Kidney epithelial cell (primary cell): ENCODE results near the gene PACRG. TPM values are rescaled to one million over a fixed set of nuclear protein-coding genes. Genes with fewer than 3 reads are reported as not detected.

Source experiments
- DNase-seq: peaks from one replicate; pipeline ENCODE4 v3.0.0-alpha.2; 2010; ENCODE audit warnings: low read depth
- H3K27me3 ChIP-seq: 2 replicates; pipeline ENCODE4 v1.6.0; 2011; ENCODE audit warnings: low read length; ENCODE audit not compliant: control insufficient read depth, insufficient read depth
- H3K36me3 ChIP-seq: 2 replicates; pipeline ENCODE4 v1.5.1; 2011; ENCODE audit warnings: low read length; ENCODE audit not compliant: control insufficient read depth, insufficient read depth
- H3K4me3 ChIP-seq: 2 replicates; pipeline ENCODE4 v1.5.1; 2011; ENCODE audit warnings: low read depth, mild to moderate bottlenecking, control low read depth, low read length
- total RNA-seq: library from RNA; depleted of rRNA; stranded (reverse); fragments of >200 nt; gene quantifications from 2 replicates; pipeline ENCODE4 v1.2.3, GENCODE V29; 2015
- TF ChIP-seq, protein P1 (sequence below): IDR thresholded peaks from 2 replicates; pipeline ENCODE4 v1.5.1; 2011; ENCODE audit warnings: mild to moderate bottlenecking, moderate library complexity, low read length, control low read depth, inconsistent platforms; ENCODE audit not compliant: insufficient read depth, poor library complexity, severe bottlenecking

Gene PACRG
- total RNA-seq, 1 donor from 2014 or later: 0.29 TPM

- DNase-seq: no peak
- no peaks in the 10 kb centered on the region for H3K27me3 ChIP-seq
- no peak overlapping the region for H3K4me3 ChIP-seq
- TF ChIP-seq, protein P1, sequence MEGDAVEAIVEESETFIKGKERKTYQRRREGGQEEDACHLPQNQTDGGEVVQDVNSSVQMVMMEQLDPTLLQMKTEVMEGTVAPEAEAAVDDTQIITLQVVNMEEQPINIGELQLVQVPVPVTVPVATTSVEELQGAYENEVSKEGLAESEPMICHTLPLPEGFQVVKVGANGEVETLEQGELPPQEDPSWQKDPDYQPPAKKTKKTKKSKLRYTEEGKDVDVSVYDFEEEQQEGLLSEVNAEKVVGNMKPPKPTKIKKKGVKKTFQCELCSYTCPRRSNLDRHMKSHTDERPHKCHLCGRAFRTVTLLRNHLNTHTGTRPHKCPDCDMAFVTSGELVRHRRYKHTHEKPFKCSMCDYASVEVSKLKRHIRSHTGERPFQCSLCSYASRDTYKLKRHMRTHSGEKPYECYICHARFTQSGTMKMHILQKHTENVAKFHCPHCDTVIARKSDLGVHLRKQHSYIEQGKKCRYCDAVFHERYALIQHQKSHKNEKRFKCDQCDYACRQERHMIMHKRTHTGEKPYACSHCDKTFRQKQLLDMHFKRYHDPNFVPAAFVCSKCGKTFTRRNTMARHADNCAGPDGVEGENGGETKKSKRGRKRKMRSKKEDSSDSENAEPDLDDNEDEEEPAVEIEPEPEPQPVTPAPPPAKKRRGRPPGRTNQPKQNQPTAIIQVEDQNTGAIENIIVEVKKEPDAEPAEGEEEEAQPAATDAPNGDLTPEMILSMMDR: no peak
- H3K36me3 ChIP-seq: no peaks in the 10 kb centered on the region
These were observed 16.8 kb upstream of the PACRG start for GRCh38 chr6:162710936-162711335.

DNA sequence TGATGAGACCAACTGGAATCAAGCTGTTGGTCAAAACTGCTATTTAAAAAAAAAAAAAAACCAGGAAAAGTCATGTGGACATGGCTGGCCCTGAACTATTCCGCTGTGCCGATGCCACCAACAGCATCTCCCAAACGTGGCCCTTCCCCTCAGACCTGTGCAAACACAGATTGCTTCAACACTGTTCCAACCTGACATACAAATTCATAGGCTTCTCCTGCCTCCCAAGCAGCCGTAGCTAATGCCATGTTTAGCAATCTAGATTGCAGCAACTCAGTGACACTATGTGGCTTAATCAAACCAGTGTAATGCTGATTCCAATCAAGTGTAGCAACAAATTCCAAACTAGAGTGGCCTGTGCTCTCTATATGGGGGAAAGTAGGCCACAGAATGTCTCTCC is 16.4 kb upstream of the PACRG start:
- Histone ChIP-seq H3K27me3 (no peaks in the 10 kb centered on the region), H3K36me3 (no peaks in the 10 kb centered on the region), H3K4me3 (no peak overlapping the region)
- DNase-seq: no peak
- TF ChIP-seq, protein P1: no peak

DNA sequence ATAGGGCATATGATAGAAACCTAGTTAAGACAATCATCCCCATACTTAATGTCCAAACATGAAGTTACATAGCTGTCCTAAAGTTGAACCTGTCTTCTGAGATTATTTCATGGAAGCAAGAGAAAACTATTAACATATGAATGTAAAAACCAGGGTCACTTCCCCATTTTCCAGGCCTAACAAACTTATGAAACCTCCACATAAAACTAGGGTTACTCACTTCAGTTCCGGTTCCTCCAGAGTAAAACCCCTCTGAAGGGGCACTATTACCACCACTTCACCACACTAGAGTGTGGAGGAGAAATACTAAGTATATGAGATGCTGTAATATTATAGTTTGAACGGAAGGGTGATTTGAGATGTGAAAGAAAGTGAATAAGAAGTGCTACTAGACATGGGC is 15.1 kb upstream of the PACRG start:
- no peak overlapping the region for H3K4me3 ChIP-seq
- no peak for DNase-seq
- no peaks in the 10 kb centered on the region for H3K27me3 ChIP-seq
- TF ChIP-seq, protein P1: no peak
- no peaks in the 10 kb centered on the region for H3K36me3 ChIP-seq

DNA sequence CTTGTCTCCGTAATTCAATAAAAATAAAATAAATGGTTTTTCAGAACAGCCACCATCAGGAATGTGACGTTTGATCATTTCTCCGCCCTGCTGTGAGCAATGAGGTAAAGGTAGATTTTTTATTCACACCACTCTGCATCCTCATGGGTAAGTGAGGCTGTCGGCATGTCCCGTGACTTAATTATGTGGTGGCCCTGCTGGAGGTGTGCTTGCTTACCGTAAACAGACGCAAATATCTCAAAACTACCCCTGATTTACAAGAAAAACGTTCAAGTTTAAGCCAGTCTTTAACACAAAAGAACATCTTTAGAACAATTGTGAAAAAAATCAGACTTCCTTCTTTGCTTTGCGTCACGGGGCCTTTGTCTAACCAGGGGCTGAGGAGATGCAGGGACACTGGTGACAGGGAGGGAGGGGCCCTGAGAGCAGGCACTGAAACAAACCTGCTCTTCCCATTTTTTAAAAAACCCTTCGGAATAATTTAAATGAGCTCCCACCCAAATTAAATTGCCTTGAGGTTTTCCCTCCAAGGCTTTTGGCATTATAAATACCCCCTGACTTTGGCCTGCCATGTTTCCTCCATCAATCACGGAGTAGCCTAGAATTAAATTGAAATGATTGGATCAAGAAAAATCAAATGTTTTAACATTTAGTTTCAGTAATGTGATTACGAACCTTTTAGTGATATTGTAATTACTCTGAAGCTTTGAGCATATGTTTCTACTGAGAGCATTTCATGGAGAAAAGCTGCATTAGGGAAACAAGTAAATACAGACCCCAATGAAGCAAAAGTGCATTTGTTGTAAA is 13.6 kb upstream of the PACRG start:
- TF ChIP-seq, protein P1: no peak
- DNase-seq: no peak
- H3K4me3 ChIP-seq: no peak overlapping the region
- no peaks in the 10 kb centered on the region for H3K27me3 ChIP-seq
- no peaks in the 10 kb centered on the region for H3K36me3 ChIP-seq

DNA sequence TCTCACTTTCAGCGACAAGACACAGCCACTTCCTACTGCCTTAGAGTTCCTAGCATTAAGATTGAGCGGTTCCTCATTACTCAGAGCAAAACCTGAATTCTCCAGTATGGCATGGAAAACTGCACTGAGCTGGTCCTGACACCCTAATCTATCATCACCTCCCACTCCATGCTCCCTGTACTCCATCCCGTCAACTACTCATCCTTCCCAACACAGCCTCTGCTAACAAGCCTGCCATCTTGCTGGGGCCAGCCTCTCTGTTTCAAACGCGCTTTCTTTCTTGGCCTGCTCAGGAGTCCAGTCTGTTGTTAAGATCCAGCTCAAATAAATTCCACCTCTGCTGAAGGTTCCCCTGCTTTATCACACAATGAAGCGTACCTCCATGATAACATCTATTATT is 12.2 kb upstream of the PACRG start:
- no peaks in the 10 kb centered on the region for H3K27me3 ChIP-seq
- H3K36me3 ChIP-seq: no peaks in the 10 kb centered on the region
- TF ChIP-seq, protein P1: no peak
- no peak overlapping the region for H3K4me3 ChIP-seq
- no peak for DNase-seq

DNA sequence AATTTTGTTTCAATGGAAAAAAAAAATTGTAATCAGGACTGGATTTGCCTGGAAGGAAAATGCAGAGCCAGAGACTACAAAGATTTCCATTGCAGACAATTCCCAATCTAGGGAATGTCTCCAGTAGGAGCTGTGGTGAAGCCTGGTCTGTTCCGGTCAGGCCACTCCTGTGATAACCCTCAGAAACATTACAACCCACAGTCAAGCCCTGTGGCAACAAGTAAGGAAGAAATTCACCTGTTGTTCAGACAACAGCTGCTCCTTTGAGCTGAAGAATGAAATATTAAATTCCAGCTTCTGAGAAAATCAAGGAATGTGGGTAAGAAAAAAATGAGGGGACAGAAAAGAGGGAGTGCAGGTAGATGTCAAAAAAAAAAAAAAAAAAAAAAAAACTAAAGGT is 8.2 kb upstream of the PACRG start:
- DNase-seq: no peak
- TF ChIP-seq, protein P1: no peak
- no peaks in the 10 kb centered on the region for H3K27me3 ChIP-seq
- H3K36me3 ChIP-seq: no peaks in the 10 kb centered on the region
- H3K4me3 ChIP-seq: no peak overlapping the region
